ENCODE data around the gene RUNX2. TPM values are rescaled to one million over a fixed set of nuclear protein-coding genes. Genes with fewer than 3 reads are reported as not detected.
A peak's percentile ranks its signal among the peaks of the same experiment; 100 is the strongest.

RUNX2 gene
- total and polyA plus RNA-seq, 9 of the 15 experiments (the other 6 are each of a cell fraction or from before 2014, with no cell fraction given) = 0.29 to 1.00 (median 0.43) TPM

DNA sequence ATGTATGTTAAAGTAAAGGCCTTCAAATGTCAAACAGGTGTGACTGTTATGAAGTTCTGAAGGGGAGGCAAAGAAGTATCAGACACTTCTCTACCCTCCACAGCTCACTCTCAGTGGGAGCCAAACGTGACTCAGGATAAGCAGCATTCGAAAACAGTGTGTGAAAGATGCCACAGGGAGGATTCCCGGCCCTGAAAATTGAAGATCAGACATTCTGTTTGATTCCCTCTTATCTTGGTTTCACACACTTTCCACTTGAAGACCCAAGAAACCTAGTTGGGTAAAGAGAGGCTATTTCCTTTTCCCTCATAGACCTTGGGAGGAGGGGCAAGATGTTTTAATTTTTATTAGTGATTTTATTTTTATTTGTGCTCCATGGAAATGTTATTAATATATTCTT lies 213.8 kb downstream of the RUNX2 start (continued):
- TF ChIP-seq, protein P1, sequence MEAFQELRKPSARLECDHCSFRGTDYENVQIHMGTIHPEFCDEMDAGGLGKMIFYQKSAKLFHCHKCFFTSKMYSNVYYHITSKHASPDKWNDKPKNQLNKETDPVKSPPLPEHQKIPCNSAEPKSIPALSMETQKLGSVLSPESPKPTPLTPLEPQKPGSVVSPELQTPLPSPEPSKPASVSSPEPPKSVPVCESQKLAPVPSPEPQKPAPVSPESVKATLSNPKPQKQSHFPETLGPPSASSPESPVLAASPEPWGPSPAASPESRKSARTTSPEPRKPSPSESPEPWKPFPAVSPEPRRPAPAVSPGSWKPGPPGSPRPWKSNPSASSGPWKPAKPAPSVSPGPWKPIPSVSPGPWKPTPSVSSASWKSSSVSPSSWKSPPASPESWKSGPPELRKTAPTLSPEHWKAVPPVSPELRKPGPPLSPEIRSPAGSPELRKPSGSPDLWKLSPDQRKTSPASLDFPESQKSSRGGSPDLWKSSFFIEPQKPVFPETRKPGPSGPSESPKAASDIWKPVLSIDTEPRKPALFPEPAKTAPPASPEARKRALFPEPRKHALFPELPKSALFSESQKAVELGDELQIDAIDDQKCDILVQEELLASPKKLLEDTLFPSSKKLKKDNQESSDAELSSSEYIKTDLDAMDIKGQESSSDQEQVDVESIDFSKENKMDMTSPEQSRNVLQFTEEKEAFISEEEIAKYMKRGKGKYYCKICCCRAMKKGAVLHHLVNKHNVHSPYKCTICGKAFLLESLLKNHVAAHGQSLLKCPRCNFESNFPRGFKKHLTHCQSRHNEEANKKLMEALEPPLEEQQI (IDR thresholded peaks at IDR 0.05) = no peak
- TF ChIP-seq ZNF507 (tag; conservative IDR thresholded peaks at IDR 0.05) (no peak), TGIF2 (CRISPR knock-in tag; IDR thresholded peaks at IDR 0.05) (no peak), TAL1 (IDR thresholded peaks at IDR 0.05) (peak; percentile 49), HDAC3 (IDR thresholded peaks at IDR 0.05; ENCODE audit: borderline replicate concordance, partially characterized antibody) (peak; percentile 35), NELFE (IDR thresholded peaks at IDR 0.05; ENCODE audit: insufficient read depth, insufficient read length) (no peak), NCOR1 (IDR thresholded peaks at IDR 0.05) (peak; percentile 60), TARDBP (IDR thresholded peaks at IDR 0.05) (no peak), ZNF165 (CRISPR knock-in tag; IDR thresholded peaks at IDR 0.05; ENCODE audit: borderline replicate concordance) (no peak), BHLHE40 (IDR thresholded peaks at IDR 0.05; ENCODE audit: low read length) (peak; percentile 88), ZC3H8 (IDR thresholded peaks at IDR 0.05) (no peak), STAT5B (CRISPR knock-in tag; IDR thresholded peaks at IDR 0.05) (no peak), SMAD1 (IDR thresholded peaks at IDR 0.05; ENCODE audit: low read depth, low read length, partially characterized antibody) (no peak), CBFA2T3 (IDR thresholded peaks at IDR 0.05) (peak; percentile 78), ZNF766 (CRISPR knock-in tag; conservative IDR thresholded peaks at IDR 0.05) (peak; percentile 96), SIX5 (IDR thresholded peaks at IDR 0.05; ENCODE audit: borderline replicate concordance in 1 of 2, insufficient read depth in 1 of 2, low read depth in 1 of 2, low read length in 2 of 2) (no peak), RNF2 (IDR thresholded peaks at IDR 0.05) (no peak), NFE2 (IDR thresholded peaks at IDR 0.05; ENCODE audit: low read depth) (peak; percentile 38; the same call in 1 of the 2 replicates)
- TF ChIP-seq, protein P2, sequence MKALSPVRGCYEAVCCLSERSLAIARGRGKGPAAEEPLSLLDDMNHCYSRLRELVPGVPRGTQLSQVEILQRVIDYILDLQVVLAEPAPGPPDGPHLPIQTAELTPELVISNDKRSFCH (CRISPR knock-in tag; IDR thresholded peaks at IDR 0.05) = no peak
- TF ChIP-seq, protein P2 (tag; IDR thresholded peaks at IDR 0.05) = no peak

All from K562 (cell line).